Activated CD4-positive, alpha-beta T cell treated with anti-CD3 and anti-CD28 coated beads for 1 hour (primary cell): ENCODE results near the gene SPECC1L.

Experiments
- DNase-seq: peaks from one replicate; pipeline ENCODE4 v3.0.0-alpha.2; 2020

SPECC1L gene

DNA sequence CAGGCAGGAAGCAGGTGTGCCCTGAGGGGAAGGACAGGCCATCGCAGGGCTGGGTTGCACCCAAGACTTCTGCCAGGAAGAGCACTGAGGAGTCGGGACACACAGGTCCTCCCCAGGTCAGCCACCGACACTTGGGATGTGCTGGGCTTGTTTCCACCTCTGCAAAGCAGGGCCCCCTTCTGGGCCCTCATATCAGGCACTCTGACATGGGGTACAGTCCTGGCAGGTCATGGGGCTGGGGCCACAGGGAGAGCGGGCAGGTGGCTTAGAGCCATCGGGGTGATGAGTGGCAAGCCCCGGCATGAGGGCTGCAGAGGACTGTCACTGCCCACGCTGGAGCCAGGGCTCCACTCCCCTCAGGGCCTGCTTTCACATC lies 148.8 kb downstream of the SPECC1L start:
- DNase-seq, result no peak

DNA sequence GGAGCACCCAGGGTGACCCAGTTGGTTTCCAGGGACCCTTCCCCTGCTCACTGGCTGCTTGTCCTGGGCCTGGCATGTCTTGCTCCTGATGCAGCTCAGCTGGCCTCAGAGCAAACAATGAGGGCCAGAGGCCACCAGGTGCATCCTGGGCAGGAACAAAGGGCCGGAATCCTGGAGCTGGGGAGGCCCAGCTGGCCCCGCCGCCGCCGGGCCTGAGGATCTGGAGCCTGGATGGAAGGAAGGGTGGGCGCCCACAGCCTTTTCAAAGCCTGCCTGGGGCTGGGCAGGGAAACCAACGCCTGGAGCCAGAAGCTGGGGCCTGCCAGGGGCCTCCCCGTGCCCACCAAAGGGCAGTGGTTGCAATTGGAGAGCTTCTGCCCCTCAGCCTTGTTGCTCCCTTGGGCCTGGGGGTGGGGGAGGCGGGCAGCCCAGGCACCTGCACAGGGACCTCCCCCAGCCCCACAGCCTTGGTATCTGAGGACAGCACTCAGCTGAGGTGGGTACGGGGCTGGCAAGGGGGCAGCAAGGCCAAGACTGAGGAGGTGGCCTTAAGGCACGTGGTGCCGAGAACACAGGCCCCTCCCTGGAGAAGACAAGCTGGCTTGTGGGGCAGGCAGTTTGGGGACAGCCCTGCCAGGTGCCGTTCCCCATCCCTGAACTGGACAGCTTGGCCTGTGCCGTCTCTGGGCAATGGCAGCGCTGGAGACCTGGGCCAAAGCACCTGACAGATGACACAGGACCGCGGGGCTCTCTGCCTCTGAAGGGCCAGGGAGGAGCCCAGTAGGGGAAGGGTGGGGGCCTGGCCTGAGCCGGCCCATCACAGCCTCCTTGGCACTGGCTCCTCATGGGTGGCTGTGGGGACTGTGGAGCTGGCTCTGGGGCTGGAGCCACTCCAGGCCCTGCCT lies 149.7 kb downstream of the SPECC1L start:
- DNase-seq, result no peak

DNA sequence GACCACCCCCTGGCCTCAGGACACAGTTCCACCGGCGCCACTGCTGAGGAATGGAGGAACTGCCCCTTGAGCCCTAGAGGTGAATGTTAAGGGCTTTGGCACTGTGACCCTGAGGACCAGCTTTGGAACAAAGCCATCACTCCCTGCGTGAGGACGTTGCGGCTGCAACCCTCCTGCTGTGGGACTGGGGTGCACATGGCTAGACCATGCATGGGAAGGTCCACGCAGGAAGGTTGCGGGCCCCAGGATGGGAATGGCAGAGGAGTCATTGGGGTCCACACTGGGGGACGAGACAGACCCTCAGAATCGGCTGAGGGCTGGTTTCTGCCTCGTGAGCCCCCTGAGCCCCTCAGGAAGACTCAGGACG lies 150.3 kb downstream of the SPECC1L start:
- DNase-seq, result no peak

DNA sequence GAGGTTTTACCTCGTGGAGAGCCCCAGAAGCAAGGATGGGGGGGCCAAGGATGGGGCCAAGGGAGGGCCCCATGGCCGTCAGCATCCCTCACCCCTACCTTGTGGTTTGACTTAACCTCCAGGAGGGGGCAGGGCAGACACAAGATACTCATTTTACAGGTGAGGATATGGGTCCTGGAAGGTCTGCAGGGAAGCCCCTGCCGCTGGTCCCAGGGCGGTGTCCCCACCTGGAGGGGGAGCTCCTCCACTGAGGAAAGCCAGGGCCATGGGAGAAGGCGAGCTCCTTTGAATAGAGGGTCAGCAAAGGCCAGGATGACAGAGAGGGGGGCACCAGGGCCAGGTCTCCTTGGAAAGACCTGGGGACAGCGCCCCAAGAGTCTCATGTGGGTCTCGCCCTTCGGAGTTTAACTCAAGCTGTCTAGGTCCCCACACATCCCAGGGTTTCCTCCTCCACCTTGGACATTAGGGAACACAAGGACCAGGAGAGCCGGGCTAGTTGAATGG lies 150.8 kb downstream of the SPECC1L start:
- no peak for DNase-seq

DNA sequence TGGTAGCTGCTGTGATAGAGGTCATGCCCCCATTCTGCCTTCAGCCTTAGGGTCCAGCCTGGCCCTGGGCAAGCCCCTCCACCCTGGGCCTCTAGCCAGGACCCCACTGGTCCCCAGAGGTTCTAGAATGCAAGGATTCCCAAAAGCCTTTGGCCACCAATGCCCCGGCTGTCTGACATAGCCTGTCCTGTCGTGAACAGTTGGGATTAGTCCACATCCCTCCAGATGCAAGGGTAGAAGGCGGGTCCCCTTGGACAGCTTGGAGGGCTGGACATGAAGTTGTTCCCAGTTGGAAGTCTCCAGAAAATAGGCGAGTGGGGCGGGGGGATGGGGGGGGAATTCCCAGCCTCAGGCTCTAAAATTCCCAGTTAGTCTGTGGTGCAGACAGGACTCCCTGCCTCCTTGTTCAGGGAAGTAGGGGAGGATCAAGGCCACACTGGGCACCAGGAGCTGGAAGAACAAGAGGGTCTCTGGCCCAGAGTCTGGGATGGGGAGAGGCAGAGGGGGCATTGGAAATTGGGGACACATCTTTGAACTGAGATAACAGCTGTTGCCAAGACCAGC lies 151.6 kb downstream of the SPECC1L start:
- DNase-seq, result no peak

DNA sequence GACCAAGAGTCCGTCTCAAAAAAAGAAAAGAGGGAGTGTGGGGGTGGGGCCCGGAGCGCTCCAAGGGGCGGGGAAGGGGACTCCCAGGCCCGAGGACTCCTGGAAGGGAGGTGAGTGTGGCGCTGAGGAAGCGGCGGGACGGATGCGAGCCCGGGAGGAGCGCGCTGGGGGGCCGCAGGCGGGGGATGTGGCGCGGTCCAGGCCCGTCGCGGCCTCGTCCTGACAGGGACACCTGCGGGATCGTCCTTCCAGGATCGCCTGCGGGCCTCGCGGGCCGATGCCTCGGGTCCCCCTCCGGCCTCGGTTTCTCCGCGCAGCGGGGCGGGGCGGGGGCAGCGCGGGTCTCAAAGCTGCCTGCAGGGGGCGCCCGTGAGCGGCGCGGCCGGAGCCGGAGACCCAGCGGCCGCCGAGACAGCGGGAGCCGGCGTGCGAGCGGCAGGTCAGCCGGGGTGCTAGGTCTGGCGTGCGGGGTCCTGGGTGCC lies 152.9 kb downstream of the SPECC1L start:
- DNase-seq, result peak; percentile 46

DNA sequence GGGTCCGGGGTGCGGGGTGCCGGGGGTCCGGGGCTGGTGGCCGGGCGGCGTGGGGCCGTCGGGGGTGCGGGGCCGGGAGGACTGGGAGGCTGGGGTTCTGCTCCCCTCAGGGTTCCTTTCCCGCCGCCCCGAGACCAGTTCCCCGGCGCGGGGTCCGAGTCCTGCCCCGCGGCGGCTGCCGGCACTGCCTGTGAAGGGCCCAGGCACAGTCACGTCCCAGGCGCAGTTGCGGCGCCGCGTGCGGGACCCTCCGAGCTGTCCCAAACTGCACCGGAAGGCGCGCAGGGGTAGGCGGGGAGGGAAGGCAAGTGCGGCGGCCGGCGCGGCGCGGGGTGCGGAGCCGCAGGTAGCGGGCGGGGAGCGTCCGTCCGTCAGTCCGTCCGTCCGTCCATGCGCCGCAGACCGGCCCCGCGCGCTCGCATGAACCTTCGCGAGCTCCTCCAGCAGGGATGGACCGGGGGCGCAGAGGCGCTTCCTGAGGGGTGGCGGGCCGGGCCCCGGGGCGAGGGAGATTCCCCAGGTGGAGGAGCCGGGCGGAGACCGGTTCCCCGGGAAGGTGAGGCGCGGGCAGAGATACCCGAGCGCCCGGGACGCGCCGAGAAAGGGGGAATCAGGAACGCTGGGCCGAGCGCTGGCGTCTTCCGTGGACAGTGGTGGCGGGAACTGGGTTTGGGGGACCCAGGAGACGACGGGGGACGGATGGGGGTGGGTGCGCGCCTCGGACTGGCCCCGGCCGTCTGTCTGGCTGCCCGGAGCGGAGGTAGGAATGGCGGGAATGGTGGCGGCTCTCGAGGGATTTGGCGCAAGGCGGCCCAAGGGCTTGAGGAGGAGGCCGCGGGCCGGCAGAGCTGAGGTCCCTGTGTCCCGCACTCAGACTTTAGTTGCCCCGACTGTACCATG lies 153.6 kb downstream of the SPECC1L start:
- DNase-seq, result peak; percentile 31

DNA sequence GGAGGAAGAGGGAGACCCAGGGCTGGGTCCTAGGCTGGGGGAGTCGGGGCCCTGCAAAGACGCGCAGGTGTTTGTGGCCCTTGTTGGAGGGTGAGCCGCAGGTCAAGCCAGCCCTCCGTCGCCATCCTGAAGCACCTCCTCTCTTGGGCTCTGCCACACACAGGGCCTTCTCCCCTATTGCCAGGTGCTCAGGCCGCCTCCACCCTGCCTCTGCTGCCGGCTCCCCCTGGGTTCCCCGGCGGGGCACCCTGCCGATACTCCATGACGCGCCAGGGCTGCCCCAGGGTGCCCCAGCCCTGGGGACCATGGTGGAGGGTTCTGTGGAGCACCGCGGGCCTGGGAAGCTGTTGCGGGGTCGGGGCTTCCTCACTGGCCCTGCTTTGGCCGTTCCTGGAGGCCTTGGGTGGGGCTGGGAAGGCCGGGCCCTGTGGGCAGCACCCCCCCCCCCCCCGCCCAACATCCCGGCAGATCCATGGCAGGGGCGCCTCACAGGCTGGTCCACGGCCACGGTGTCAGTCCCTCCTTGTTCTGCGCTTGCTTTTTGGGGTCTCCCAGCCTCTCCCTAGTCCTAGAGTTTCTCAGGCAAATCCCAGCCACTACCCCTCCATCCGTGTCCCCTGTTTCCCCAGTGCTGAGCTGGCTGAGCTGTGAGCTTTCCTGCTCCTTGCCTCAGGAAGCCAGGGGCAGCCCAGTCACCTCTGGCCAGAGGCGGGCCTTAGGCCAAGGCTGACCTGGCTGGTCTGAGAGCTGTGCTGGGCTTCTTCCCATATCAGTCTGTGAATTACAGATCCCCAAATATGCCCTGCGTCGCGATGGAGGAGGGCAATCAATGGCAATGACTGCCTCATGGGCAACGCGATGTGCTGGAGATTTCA lies 154.5 kb downstream of the SPECC1L start:
- DNase-seq, result no peak

DNA sequence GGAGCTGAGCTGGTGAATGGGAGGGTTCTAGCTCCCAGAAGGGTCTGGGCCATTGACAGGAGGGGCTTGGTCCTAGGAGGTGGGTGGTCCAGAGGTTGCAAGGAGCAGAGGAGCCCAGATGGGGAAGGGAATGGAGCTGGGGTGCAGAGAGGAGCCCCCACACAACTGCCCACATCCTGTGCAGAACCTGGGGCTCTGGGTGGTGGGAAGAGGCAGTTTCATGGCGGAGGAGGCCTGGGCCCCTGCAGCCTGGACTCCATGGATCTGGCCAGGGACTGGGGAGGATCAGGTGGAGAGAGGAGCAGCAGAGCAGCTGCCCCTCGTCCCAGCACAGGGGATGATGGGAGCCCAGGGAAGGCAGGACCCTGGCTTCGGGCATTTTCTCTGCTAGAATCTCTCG lies 155.8 kb downstream of the SPECC1L start:
- no peak for DNase-seq

DNA sequence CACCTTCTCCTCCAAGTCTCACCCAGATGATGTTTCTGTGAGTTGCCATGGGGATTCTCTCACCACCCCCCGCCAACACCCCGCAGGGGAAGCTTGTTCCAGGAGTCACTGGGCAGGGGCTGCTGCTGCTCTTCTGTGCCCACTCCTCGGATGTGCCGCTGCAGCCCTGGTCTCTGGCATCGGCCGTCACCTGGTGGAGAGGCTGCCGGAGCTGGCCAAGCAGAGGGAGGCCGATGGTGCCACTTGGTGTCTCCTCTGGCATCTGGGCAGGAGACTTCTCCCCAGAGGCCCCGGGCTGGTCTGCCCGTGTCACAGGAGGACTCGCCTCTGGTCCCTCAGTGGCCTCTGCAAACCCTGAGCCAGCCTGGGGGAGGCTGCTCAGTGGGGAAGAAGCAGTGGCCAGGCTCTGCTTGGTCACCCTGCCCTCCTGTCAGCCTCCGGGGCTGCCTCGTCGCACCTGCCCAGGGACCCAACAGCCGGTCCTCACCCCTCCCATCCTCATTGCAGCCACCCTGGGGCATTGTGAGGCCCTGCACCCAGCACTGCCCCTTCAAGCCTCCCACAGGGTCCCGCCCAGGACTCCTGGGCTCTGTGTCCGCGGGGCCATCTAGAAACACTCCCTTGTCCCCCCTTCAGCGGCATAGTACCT lies 156.3 kb downstream of the SPECC1L start:
- DNase-seq, result no peak

DNA sequence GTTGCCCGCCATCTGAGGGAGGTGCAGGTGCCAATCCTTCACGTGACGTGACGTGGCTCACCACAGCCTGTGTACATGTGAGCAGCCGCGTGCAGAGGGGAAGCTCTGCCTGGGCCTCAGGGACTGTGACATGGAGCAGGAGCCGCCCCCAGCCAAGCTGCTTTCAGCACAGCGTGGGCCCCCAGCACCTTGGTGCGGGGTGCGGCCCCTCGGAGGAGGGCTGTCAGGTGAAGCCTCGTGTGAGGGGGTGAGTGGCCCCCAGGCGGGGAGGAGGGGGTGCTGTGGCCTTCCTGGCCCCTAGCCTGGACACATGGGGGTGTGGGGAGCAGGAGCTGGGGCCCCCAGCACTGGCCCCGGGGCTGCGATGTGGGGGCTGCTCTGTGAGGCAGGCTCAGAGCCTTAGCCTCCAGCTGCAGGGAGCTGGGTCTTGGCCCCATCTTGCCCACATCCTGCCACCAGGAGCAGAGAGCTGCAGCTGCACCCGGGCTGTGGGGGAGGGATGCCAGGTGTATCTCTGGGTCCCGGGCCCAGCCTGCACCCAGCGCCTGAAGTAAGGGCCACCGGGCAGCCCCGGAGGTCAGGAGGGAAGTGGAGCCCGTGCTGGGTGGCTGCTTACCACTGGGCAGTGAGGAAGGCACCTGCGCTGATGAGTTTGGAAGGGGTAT lies 157.0 kb downstream of the SPECC1L start, which contains the start of gene ADORA2A:
ADORA2A (plus strand) TSS at position 100 of the 665 bp plus-strand sequence. CDS start 5,806 bp downstream, outside the sequence.
- peak; percentile 79 for DNase-seq

DNA sequence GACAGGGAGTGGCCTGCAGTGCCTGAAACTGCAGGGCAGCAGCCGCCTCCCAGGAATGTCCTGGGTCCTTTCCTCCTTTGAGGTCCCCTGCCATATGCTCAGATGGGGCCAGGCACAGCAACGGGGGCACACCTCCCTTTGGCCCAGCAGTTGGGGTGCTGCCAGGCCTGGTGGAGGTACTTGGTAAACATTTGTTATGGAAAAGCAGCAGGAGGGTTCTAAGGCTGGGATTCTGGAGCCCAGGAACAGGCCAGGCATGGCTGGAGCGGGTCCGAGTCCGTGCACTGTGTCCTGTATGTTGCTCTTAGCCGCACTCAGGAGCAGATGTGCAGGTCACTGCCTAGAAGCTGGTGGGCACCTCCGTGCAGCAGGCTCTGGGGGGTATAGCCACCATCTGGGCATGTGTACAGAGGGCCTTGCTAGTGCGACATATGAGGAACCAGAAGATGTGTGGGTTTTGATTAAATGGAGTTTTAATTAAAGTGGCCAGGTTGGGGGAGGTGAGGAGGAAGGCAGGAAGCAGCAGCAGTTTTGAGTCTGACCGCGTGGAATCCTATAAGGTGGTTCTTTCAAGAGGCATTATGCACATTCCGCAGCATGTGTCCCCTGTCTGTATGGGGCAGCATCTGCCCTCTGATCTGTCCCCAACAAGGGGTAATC lies 158.2 kb downstream of the SPECC1L start:
- no peak for DNase-seq

DNA sequence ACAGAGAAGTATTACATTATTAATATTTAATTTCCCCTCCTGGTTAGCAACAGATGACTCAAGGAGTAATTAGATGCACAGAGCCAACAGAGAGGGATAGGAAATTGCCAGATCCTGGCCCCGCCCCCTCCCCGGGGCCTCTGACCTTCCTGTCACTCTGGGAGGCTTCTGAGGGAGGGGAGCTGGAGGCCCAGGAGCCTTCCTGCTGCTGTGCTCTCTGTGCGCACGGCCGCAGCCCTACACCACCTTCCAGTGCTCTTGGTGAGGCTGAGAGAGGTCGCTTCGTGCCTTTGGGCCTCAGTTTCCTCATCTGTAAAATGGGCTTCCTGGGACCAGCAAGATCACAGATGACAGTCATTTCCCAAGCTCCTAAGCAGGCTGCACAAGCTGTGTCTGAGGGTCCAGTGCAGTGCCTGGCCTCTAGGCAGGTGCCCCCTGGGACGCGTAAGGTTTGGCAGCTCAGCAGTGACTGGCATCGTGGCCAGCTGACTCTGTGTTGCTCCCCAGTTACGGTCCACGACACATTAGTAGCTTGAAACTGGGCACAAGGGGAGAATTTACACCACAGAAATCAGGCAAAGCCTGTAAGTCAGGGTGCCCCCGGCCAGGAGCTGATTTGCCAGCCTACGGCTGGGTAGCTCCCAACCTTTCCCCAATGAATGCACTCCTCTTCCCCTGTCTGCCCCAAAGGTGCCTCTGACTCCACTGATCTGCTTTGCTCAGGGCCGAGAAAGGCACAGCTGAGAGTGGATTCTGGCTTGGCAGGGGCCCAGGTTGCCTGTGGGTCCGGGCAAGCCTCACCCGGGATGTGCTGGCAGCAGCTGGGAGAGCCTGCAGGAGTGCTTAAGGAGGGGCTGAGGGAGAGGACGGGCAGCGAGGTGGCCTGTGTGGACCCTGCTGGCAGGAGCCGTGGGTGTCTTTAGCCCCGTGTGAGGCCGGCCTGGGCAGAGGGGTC lies 159.1 kb downstream of the SPECC1L start:
- DNase-seq, result peak; percentile 38

DNA sequence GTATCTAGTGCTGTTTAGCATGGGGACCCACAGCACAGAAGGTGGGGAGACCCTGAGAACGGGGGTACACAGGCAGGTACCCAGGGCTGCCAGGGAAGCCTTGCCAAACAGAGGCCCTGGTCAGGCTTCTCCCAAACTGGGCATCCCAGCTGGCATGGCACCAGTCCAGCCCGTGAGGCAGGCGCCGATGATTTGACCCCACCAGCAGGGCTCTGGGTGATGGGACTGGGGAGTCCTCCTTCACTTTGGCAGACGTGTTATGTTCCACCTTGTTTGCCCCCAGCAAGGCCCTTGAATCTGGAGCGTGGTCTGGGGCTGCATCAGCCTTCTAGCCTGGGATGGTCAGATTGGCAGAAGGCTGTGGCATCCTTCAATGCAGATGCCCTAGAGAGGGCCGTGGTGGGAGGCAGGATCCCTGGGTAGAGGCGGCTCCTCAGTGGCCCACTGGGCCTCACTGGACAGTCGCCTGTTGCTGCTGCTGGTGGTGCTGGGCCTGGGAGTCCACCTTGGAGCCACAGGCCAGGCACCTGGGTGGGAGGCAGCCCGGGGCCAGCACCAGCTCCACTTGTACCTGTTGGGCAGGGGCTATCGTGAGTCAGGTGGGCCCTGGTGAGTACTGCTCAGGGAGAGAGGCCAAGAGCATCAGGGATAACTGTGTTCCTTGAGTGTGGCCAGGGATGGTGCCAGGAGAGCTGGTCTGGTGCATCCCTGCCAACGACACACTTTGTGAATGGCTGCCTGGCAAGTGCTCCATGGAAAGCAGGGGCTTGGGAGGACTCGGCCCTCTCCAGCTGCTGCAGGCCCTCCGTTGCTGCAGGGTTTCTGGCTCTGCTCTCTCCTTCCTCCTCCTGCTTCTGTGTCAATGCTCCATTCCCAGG lies 160.0 kb downstream of the SPECC1L start:
- DNase-seq, result no peak

DNA sequence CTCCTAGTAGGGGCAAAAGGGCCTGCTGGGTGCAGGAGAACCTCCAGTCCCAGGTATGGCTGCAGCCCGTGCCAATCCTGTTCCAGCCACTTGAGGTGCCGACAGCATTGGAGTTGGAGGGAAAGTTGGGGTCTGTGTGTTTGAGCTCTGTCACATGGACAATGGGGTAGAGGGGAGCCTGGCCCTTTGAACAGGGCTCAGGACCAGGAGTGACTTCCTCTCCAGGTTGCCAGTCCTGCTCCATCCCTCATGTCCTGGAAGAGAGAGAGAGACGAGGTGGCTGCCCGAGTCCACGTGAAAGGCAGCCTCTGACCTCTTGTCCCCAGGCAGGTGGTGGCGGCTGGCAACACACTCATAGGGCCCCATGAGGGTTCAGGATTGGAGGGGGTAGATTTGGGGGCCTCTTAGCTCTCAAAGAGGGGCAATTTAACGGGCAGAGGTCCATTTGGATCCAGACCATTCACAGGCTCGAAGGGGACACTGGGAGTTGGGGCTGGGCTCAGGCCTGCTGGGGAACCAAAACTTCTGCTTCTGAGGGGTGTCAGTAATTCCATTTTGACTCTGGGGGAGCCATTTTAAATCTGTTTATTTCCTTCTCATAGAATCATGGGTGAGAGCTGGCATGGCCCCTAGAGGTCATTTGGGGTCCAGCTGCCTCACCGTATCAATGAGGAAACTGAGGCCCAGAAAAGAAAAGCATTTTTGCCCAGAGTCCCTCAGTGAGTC lies 160.8 kb downstream of the SPECC1L start:
- no peak for DNase-seq

DNA sequence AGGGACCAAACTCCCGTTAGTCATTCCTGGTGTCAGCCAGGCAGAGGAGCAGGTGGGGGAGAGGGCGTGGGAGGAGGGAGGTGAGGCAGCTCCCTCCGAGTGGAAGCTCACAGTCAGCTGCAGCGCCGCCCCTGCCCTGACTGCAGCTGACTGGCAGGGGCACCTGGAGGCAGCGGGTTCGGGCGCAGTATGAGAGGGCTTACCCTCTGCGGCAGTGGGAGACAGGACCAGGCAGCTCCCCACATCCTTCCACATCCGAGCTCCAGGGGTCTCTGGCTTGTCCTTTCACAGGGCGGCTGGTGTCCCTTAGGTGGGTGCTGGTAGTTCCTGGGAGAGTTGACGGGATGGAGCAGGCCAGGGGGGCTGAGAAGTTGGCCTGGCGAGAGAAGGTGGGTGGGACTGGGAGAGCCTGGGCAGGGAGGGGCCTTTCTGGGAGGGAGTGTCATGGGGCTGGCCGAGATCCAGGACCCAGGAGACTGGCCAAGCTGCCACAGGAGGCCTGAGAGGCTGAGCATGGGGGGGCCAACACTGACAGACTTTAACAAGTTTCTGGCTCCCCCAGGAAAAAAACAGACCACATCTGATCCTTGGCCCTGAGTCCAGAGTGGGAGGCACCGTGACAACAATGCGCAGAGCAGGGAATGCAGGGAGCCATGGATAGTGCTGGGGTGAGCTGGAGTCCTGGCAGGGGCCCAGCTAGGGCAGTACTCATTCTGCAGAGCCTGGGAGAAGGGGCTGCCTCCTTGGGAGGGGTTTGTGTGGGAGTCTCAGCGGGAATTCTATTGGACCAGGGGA lies 161.6 kb downstream of the SPECC1L start:
- DNase-seq, result no peak
